NT2/D1 (cell line): ENCODE results near the gene HECTD2.
"Not testable (repeated sequence)": the region's sequence is repeated elsewhere in the genome, so short reads cannot be mapped to it uniquely, and the experiment has no call there.

Source experiments
- DNase-seq: peaks from one replicate; pipeline ENCODE4 v3.0.0-alpha.2; 2011; ENCODE audit warnings: low read depth, low spot score
- H3K27me3 ChIP-seq: 2 replicates; pipeline ENCODE4 v1.6.0; 2011; ENCODE audit warnings: mild to moderate bottlenecking; ENCODE audit not compliant: insufficient read length, insufficient read depth
- H3K36me3 ChIP-seq: 2 replicates; pipeline ENCODE4 v1.6.1; 2011; ENCODE audit warnings: mild to moderate bottlenecking, low read length, mixed read lengths; ENCODE audit not compliant: insufficient read depth, insufficient read length
- H3K4me1 ChIP-seq: 2 replicates; pipeline ENCODE4 v1.5.1; 2011; ENCODE audit not compliant: insufficient read depth, insufficient read length
- H3K4me3 ChIP-seq: 2 replicates; pipeline ENCODE4 v1.5.1; 2011; ENCODE audit warnings: low read depth; ENCODE audit not compliant: insufficient read length
- H3K9ac ChIP-seq: 2 replicates; pipeline ENCODE4 v1.6.0; 2011; ENCODE audit warnings: low read depth; ENCODE audit not compliant: insufficient read length
- H3K9me3 ChIP-seq: 2 replicates; pipeline ENCODE4 v1.5.1; 2011; ENCODE audit warnings: mild to moderate bottlenecking, low read length; ENCODE audit not compliant: insufficient read depth
- SUZ12 ChIP-seq: IDR thresholded peaks from 2 replicates; pipeline ENCODE4 v1.6.1; 2011; ENCODE audit not compliant: insufficient read length, insufficient read depth; ENCODE audit errors: extremely low read depth
- YY1 ChIP-seq: IDR thresholded peaks from 2 replicates; pipeline ENCODE4 v1.6.1; 2011; ENCODE audit not compliant: insufficient read length, insufficient read depth
- ZNF274 ChIP-seq: IDR thresholded peaks from 2 replicates; pipeline ENCODE4 v1.6.1; 2011; ENCODE audit warnings: mild to moderate bottlenecking, low read depth, low read length

The HECTD2 gene

DNA sequence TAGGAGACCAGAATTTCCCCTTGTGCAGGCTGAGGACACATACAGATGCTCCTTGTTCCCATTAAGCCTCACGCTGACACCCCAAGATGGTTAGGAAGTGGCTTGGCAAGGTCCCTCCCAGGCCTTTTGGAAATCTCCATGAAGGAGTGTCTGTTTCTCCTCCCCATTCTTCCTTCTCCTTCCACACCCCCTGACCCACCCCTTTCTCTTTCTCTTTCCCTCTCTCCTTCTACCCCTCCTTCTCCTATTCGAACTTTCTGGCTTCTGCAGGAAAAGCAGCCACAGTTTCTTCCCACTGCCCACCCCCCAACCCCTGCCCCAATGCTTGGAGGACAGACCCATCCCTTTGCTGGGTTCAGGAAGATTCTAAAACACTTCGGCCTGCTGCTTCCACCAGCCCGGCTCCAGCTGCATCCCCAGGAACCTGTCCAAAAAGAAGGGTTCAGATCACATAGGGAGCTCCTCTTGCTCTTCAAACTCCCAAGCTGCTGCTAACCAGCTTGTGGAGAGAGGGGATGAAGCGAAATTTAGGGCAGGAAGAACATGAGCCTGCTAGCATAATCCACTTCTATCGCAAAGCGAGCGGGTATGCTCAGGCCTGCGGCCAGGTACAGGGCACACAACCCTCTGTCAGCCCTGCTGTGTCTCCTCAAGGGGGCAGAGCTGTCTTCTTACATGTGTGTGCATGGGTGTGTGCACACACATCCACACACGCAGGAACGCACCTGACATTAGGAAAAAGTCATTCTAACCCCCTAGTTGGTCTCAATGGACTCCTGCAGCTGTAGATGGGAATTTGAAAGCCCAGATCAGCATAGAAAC, 142.3 kb downstream of the HECTD2 start:
- H3K9me3 ChIP-seq: no peaks in the 10 kb centered on the region
- H3K36me3 ChIP-seq: no peaks in the 10 kb centered on the region
- DNase-seq: no peak
- no peak for TF ChIP-seq ZNF274
- TF ChIP-seq SUZ12: no peak
- no peak for TF ChIP-seq YY1
- H3K4me1 ChIP-seq: no peaks in the 10 kb centered on the region
- no peak overlapping the region for H3K9ac ChIP-seq
- H3K27me3 ChIP-seq: no peaks in the 10 kb centered on the region
- H3K4me3 ChIP-seq: no peak overlapping the region

DNA sequence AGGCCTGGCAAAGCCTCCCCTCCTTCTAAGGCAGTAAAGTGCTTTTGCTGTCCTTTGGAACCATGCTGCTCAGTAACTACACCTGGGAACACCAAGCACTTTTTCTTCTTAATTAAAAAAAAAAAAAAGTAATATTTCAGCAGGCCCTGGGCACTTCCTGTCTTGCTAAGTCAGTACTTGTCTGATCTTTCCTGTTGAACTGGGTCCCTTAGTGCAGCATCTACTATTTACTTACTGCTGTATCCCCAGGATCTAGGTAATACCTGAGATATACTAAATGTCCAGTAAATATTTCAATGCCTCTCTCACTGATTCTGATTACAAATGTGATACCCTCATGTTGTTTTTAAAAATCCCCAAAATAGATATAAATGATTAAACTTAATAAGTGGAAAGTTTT, 145.3 kb downstream of the HECTD2 start:
- H3K36me3 ChIP-seq: no peaks in the 10 kb centered on the region
- no peak overlapping the region for H3K9ac ChIP-seq
- H3K27me3 ChIP-seq: no peaks in the 10 kb centered on the region
- TF ChIP-seq SUZ12 (no peak), ZNF274 (no peak), YY1 (no peak)
- H3K4me1 ChIP-seq: no peaks in the 10 kb centered on the region
- H3K9me3 ChIP-seq: peaks cover 6% of the 10 kb centered on the region; the same call in 1 of the 2 replicates
- H3K4me3 ChIP-seq: no peak overlapping the region
- DNase-seq: no peak

DNA sequence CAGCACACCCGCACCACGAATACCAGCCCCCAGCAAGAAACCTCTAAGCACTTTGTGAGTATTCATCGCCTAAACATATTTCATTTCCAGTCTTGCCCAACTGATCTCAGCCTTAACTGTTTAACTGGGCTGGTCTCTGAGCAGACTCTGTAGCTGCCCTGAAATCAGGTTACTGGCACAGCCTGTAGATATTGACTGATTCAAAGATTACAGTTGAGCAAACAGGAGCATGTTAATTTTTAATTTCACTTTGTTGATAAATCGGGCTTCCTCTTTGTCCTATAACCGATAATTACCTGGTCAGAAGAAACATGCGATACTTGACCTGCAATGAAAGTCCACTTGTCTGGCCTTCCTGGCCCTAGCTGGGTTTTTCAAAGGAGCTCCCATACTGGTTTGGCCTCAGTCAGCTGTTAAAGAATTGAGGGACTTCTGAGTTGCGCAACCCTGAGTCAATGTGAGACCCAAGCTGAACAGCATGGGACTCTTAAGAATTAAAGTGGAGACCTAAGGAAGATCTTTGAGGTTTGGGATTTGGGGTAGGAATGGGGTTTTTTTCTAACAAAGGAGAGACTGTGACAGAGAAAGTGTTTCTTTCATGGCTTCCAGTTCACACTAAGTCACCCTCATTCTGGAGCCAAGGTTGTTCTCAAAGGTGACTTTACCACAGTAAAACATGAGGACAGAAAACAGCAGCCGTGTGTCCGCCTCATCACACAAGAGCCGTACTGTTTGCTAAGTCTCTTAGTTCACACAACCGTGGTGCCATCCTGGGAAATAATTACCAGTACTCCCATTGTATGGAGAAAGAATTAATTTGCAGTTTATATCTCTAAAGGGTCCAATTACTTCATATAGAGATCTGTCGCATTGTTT, 146.8 kb downstream of the HECTD2 start:
- TF ChIP-seq SUZ12 (no peak), ZNF274 (no peak), YY1 (no peak)
- no peaks in the 10 kb centered on the region for H3K27me3 ChIP-seq
- H3K9ac ChIP-seq: no peak overlapping the region
- H3K36me3 ChIP-seq: no peaks in the 10 kb centered on the region
- DNase-seq: no peak
- no peak overlapping the region for H3K4me3 ChIP-seq
- no peaks in the 10 kb centered on the region for H3K4me1 ChIP-seq
- H3K9me3 ChIP-seq: peaks cover 19% of the 10 kb centered on the region; the same call in 1 of the 2 replicates

DNA sequence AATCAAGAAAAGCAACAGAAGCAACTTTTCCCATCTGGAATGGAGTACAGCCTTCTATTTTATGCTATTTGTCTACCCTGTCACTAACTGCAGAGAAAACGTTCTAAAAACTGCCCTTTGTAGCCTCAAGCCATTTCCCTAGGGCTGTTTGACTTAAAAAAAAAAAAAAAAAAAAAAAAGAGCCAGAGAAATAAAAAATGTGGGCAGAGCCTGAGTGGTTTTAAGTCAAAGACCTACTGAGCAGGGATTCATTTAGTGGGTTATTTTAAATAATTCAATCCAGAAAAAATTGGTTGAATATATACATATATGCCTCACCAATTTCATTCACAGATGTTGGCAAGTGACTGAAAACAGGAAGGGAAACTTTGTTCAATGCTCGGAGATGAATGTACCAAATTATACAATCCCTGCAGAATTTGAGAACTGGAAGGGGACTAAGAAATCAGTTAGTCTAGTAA, 147.5 kb downstream of the HECTD2 start:
- TF ChIP-seq YY1: no peak
- TF ChIP-seq SUZ12: no peak
- no peak for TF ChIP-seq ZNF274
- no peak for DNase-seq
- Histone ChIP-seq H3K9ac (no peak overlapping the region), H3K9me3 (peaks cover 19% of the 10 kb centered on the region; the same call in 1 of the 2 replicates), H3K4me1 (no peaks in the 10 kb centered on the region), H3K36me3 (no peaks in the 10 kb centered on the region), H3K4me3 (no peak overlapping the region), H3K27me3 (no peaks in the 10 kb centered on the region)

DNA sequence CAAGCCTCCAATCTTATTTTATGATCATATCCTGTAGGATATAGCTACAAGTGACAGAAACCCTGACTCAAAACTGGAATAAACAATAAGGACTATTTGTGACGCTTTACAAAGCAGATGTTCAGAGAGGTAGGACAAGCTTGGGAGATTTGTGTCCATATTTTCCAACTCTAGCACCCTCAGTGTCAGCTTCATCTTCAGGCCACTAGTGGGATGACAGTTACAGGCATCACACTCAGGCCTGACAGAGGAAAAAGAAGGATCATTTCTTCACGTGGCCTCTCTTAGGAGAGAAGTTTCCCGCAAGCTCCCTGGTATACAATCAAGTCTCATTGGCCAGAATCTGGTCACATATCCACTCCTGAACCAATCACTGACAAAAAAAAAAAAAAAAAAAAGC, 148.3 kb downstream of the HECTD2 start:
- Histone ChIP-seq H3K36me3 (no peaks in the 10 kb centered on the region), H3K4me3 (no peak overlapping the region), H3K9ac (no peak overlapping the region), H3K27me3 (no peaks in the 10 kb centered on the region), H3K9me3 (peaks cover 19% of the 10 kb centered on the region; the same call in 1 of the 2 replicates), H3K4me1 (no peaks in the 10 kb centered on the region)
- no peak for DNase-seq
- TF ChIP-seq YY1 (no peak), SUZ12 (no peak), ZNF274 (no peak)

DNA sequence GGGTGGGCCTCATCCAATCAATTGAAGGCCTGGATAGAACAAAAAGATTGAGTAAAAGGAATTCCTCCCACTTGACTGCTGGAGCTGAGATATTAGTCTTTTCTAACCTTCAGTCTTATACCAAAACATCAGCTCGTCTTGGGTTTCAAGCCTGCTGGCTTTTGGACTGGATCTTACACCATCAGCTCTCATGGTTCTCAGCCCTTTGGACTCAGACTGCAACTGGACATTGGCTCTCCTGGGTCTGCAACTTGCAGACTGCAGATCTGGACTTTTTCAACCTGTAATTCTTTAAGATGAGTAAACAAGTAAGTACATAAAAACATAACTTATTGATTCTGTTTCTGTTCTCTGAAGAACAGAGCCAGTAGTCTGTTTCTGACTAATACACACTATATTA, 149.0 kb downstream of the HECTD2 start:
- Histone ChIP-seq H3K9ac (no peak overlapping the region), H3K4me3 (no peak overlapping the region), H3K9me3 (peaks cover 19% of the 10 kb centered on the region; the same call in 1 of the 2 replicates), H3K27me3 (no peaks in the 10 kb centered on the region), H3K4me1 (no peaks in the 10 kb centered on the region), H3K36me3 (no peaks in the 10 kb centered on the region)
- TF ChIP-seq ZNF274: no peak
- no peak for TF ChIP-seq SUZ12
- no peak for TF ChIP-seq YY1
- no peak for DNase-seq

DNA sequence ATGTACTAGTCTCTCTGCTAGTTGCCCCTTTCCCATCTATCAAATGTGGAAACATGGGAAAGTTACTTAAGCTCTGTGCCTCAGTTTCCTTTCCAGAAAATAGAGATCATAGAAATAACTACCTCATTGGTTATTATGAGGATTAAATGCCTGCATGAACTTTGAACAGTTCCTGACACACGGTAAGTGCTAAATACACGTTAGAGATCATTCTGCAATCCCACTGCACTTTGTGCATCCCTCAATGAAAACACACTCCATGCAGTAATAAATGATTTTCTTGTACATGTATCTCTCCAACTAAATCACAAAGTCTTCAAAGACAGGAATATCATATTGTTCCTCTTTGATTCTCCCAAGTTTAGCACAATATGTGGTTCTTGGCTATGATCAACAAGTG, 149.6 kb downstream of the HECTD2 start:
- Histone ChIP-seq H3K9me3 (peaks cover 19% of the 10 kb centered on the region; the same call in 1 of the 2 replicates), H3K4me1 (no peaks in the 10 kb centered on the region), H3K27me3 (no peaks in the 10 kb centered on the region), H3K9ac (no peak overlapping the region), H3K4me3 (no peak overlapping the region), H3K36me3 (no peaks in the 10 kb centered on the region)
- no peak for TF ChIP-seq YY1
- no peak for TF ChIP-seq SUZ12
- TF ChIP-seq ZNF274: no peak
- no peak for DNase-seq

DNA sequence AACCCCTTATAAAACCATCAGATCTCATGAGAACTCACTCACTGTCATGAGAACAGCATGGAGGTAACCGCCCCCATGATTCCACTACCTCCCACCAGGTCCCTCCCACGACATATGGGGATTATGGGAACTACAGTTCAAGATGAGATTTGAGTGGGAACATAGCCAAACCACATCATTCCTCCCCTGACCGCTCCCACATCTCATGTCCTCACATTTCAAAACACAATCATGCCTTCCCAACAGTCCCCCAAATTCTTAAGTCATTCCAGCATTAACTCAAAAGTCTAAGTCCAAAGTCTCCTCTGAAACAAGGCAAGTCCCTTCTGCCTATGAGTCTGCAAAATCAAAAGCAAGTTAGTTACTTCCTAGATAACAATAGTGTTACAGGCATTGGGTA, 150.7 kb downstream of the HECTD2 start:
- not testable (repeated sequence) for DNase-seq, H3K36me3 ChIP-seq, H3K4me1 ChIP-seq, H3K4me3 ChIP-seq, H3K27me3 ChIP-seq, H3K9ac ChIP-seq
- H3K9me3 ChIP-seq: peaks cover 19% of the 10 kb centered on the region; the same call in 1 of the 2 replicates
